T-helper 1 cell treated with Interleukin-12 subunit alpha and Interleukin-12 subunit beta and Interleukin-4 antibody, amounts not matched to agents 30 ng/mL and 1 ng/mL, for 36 hours (primary cell): ENCODE data around the gene PCSK2. TPM values are rescaled to one million over a fixed set of nuclear protein-coding genes. Genes with fewer than 3 reads are reported as not detected.

Experiments
- intact Hi-C: fragments of 100-400 bp; cut with micrococcal nuclease; formaldehyde crosslinking; loops from one replicate; pipeline ENCODE4 v1.15.1; 2024
- total RNA-seq: library from RNA; stranded (reverse); gene quantifications from 2 replicates; pipeline ENCODE4 v1.2.3, GENCODE V29; 2022

PCSK2 gene
- total RNA-seq, 1 donor from 2014 or later, result not detected

DNA sequence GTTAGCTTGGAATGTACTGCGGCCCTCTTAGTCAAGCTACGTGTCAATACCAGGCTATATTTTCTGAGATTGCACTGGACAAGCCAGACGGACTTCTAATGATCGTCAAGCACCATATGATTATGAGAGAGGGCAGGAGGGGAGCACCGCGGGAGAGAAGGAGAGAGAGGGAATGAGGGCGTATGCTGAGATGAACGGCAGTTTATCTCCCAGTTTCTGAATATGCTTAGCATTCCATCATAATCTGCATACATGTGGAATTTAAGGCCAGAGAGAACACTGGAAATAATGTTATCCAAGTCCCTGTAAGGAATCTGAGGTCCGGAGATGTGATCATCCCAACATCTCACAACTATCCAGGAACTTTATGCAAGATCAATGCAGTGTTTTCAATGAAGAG, 244.1 kb downstream of the PCSK2 start:
- intact Hi-C loops, result no loop called here

DNA sequence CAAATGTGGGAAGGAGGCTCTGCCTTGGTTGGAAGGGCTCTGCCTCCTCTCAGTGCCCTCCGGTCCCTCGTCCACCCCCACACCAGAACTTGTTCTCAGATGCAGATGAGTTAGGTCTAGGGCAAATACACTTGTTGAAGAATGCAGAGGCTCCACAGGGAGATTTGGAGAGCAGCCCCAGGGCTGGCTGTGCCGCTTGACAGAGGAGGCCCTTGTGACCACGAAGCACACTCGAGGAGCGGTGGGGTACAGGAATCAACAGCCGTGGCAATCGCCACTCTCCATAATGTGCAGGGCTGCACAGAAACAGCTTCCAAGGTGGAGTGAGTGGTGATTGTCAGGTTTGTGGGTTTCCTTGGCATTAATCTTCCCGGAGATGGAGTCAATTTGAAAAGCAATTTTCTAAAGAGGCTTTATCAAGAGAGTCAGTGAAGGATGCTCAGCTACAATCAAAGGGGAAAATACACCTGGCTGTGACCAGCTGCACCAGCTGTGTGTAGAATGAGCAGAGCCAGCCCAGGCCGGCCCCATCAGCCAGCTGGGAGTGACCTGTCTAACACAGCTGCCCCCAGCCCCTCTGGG, 244.9 kb downstream of the PCSK2 start:
- intact Hi-C loops, result no loop called here

DNA sequence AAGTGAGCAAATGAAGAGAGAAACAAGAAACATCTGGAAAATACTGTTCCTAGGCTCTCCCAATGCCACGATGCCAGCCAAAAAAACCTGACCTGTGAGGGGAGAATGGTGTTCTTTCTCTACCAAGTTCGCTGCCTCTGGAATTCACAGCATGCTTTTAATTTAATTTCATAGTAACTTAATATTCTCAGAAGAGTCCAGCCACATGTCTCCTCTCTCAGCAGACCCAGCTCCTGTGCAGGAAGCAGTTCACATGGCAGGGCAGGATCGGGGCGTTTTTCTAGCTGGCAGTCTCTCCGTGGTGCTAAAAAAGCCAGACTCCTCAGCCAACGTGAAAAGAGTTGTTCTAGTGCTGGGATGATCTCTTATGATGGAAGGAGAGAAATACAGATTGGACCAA, 246.8 kb downstream of the PCSK2 start:
- intact Hi-C loops, result no loop called here

DNA sequence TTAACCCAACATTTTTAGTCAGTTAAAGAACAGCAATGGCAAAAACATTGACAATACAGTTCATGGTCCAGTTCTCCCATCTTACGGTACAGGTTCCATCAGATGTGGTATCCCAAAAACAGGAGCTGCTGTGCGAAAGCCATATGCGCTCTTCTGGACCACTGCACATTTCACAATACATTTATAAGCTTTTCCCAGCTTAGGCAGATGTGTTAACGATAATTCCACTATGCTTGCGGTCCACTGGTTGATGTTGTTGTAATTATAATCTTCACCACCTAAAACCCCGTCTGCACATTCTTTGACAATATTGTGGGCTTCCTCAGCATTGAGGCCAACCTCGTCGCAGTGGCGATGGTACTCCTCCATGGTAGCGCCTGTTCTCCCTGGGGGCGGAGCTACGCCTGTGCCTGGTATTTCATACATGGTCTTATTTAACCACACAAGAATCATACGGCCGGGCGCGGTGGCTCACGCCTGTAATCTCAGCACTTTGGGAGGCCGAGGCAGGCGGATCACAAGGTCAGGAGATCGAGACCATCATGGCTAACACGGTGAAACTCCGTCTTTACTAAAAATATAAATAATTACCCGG, 252.3 kb downstream of the PCSK2 start:
- intact Hi-C loops, result no loop called here

DNA sequence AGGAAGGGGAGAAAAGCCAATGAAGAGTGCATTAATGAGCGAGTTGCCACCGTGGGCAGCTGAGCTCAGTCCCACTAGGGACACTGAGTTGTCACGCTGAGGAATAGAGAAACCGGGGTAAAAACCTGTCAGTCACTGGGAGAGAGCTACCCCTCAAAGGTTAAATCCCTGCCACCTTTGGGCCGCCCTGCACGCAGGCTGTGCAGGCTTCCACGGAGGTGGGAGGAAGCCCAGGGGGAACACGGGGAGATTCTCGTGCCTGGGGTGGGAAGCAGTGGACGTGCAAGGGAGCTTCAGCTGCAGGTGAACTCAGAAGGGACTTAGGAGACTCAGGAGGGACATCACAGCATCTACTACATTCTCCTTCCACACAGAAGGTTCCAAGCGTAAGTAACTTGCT, 253.9 kb downstream of the PCSK2 start:
- intact Hi-C loops, result no loop called here

DNA sequence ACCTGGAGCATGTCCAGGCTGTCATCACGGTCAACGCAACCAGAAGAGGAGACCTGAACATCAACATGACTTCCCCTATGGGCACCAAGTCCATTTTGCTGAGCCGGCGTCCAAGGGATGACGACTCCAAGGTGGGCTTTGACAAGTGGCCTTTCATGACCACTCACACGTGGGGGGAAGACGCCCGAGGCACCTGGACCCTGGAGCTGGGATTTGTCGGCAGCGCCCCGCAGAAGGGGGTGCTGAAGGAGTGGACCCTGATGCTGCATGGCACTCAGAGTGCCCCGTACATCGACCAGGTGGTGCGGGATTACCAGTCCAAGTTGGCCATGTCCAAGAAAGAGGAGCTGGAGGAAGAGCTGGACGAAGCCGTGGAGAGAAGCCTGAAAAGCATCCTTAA, 254.8 kb downstream of the PCSK2 start:
- intact Hi-C loops, result no loop called here

DNA sequence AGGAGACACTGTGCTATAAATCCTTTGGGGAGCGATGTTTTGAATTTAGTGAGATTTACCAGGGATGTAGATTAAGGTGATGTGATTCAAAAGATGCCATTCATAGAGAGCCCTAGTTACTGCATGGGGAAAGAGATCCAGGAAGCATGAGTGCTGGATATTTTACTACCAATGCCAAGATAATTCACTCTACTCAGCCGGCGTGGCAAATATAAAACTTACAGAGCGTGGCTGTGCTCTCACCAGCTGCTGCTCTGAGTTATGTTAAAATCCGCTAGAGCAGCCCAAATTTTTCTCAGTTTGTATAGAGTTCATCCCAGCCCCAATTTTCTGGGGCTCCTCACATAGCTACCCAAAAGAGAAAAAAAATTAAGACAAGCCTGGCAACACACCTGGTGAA, 255.7 kb downstream of the PCSK2 start:
- intact Hi-C loops, result no loop called here

DNA sequence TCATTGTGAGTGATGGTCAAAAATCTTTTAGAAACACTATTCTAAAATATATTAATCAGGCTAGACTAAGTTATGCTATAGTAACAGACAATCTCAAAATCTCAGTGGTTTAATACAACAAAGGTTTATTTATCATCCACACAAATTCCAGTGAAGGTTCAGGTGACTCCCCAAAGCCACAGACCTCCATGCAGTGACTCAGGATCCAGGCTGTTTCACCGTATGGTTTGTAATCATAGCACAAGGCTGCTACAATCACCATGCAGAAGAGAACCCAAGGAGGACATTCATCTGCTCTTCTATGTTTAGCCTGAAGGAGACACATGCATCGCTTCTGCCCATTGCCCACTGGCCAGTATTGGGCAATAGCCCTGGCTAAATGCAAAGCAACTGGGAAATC, 258.2 kb downstream of the PCSK2 start:
- intact Hi-C loops, result no loop called here

DNA sequence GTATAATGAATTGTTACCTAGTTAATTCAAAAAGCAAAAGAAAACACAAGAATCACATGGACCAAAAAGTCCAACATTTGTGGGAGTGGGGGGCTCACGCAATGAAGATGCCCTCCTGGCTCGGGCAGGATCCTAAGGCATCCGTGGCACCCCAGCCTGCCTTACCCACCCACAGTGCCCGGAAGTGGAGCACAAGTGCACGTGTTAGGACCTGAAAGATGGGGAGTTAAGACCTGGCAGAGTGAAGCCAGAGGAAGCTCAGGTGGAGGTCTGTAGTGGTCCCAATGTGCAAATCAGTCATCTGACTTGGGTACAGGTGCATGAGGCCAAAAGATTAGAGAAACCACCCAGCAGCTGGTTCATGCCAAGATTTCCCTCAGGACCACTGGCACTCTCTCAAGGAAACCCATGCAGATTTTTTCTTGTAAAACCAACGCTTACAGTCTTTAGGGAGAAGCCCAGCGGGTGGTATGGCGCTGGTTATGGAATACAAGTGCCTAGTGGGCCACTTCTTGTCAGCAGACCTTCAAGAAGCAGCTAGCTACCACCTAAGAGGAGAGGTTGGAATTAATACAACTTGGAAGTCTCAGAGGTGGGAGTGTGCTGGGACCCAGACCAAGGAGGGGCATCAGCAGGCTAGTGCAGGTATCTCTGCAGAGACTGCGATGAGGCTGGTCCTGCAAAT, 262.2 kb downstream of the PCSK2 start:
- intact Hi-C loops, result no loop called here

DNA sequence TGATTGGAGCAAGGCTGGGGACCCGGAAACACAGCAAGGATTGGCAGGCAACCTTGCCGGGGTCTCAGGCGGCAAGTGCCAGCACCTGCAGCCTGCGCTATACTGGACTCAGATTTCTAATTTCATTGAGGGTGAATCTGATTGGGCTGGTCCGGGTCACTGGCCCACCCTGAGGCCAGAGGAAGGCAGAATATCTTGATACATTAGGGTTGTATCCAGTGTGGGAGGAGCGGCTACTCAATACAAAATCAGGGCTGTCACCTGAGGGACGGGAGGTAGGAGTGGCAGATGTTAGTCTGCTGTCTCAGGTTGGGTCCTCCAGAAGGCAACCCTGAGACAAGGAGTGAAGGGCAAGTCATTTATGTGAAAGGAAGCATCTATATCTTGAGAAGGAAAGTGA, 263.7 kb downstream of the PCSK2 start:
- intact Hi-C loops, result no loop called here

DNA sequence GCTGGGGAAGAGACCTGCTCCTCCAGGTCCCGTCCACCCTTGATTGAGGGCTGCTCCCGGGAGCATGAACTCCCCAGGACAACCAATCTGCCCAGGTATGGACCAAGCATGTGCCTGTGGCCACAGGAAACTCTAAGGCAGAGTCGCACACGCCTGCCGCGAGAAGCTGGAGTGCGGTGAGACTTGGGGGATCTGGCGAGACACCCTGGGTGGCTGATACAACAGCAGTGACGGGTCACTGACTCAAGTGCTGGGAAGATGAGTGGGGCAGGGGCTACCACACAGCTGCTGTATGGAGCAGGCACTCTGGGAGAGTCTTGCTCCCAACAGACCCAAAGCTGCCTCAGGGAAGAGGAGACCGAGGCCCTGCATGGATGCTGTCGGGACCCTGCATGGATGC, 264.2 kb downstream of the PCSK2 start:
- intact Hi-C loops, result no loop called here

DNA sequence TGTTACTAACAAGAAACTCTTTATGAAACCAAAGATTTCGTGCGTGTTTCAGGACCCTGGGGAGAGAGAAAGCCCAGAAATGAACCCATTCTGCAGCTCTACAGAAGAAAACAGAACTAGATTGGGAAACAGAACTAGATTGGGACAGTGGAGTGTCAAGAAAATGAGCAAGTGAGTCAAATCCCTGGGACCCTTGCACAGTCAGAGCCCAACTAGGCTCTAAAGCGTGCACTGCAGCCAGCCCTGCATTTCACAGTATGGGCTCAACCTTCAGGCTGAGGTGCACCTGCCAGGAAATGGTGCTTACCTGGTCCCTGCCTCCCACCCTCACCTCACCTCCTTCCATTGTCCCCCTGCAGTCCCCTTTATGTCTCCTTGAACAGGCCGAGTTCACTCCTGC, 264.6 kb downstream of the PCSK2 start:
- intact Hi-C loops, result no loop called here

DNA sequence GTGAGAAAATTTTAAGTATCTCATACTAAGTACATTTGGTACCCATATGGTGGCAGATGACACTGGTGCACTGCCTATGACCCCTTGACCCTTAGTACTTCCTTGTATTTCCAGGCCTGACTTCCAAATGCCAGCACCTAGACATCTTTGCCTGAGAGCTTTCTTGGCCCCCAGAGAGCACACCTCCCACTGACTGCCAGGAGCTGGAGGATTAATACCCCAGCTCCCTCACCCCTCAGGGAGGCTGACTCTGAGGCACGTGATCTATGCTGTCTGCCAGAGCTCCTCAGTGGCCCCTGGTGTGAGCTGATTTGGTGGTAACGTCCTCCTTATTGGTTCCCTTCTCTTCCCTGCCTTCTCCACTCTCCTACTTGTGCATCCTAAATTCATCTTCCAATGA, 266.3 kb downstream of the PCSK2 start:
- intact Hi-C loops, result no loop called here

DNA sequence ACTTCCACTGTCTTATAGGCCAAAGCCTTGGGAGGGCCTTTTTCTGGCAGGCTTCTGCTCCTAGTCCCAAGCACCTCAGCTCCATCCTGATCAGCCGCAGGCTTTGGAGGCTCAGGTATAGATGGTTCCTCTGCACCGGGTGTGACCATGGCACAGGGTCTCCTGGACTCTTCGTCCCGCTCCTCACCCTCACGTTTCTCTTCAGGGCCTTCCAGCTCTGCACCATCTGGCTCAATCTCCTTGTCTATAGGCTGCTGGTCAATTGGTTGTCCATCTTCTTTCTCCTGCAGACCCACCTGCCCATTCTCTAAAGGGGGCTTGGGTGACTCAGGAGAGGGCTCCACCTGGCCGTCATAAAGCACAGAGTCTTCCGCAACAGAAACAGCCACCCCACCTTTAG, 267.4 kb downstream of the PCSK2 start:
- intact Hi-C loops, result no loop called here

DNA sequence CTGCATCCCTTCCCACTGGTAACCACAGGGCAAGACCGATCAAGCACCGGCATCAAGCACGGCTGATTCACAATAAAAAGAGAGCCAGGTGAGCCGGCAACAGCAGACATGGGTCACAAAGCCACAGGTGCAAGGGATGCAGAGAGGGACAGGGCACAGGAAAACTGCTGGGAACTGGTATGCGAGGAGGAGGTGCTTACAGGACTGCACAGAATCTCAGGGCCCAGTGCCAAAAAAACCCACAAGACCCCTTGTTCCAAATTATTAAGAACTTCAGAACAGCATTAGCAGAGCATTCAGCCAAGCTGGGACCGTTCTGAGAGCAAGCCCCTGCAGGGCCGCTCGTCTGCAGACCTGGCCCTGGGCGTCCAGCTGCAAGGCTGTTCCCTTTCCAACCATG, 269.0 kb downstream of the PCSK2 start:
- intact Hi-C loops, result no loop called here

DNA sequence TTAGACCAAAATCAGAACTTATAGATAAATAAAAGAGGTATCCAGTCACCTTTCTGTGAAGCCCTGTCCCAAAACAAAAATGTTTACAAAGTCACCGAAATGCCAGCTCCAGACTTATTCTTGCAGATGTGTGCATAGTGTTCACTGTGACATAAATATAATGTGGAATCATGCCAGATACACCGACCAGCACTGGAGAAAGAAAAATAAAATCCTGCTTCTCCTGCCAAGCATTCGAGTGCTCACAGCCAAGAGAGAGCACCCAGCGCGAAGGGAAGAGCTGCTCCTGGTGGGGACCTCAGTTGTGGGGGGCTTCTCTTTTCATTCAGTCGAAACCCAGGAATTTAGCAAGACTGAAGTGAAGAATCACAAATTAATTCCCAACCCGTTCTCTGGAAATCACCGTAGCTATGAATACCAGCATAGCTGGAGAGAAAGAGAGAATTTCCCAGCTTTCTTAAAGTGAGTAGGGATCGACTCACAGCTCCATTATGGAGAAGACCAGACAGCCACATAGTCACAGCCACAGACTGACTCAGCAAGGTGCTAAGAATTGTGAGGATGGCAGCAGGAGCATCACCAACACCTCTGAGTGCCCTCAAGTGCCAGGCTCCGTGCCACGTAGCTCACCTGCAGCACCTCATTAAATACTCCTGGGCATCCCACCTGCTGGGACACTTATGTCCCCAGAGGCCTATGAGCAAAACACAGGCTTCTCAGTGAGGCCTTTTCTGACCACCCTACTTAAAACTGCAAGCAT, 271.2 kb downstream of the PCSK2 start:
- intact Hi-C loops, result no loop called here

DNA sequence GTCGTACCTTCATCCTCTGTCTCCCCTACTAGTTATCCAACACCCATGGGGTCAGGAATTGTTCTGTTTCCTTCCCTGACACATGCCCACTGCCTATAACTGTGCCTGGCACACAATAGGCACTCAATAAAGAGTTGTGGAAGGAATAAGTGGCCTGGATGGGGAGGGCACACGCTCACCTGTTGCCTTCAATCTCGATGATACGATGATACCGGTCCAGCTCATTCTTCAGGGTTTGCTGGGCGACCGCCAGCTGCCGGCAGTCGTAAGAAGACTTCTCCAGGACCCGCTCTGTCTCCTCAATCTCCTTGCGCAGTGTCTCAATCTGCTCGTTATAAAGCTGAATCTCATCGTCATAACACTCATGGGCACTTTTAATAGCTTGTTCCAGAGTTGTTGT, 271.8 kb downstream of the PCSK2 start:
- intact Hi-C loops, result no loop called here

DNA sequence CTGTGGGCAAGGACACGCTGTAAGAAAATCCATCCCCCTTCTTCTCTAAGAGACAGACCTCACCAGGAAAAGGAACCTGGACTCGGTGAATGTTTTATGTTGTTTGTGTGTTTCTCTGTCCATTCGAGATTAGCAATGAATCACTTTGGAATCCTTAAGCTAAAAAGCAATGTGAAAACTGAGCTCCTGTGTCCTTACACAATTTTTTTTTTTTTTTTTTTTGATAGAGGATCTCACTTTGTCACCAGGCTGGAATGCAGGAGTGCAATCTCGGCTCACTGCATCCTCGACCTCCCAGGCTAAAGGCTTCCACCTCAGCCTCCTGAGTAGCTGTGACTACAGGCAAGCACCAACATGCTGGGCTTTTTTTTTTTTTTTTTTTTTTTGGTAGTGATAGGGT, 272.2 kb downstream of the PCSK2 start:
- intact Hi-C loops, result no loop called here

DNA sequence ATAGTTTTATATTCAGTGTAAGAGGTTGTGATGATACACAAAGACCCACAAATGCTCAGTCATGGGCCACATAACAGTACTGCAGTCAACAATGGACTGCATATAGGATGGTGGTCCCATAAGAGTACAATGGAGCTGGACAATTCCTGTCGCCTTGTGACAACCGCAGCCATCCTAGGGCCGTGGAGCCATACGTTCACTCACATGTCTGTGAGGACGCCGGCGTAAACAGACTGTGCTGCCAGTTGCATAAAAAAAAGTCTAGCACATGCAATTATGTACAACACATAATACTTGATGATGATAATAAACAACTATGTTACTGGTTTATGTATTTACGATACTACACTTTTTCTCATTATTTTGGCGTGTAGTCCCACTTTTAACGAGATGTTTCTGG, 273.4 kb downstream of the PCSK2 start:
- intact Hi-C loops, result no loop called here

DNA sequence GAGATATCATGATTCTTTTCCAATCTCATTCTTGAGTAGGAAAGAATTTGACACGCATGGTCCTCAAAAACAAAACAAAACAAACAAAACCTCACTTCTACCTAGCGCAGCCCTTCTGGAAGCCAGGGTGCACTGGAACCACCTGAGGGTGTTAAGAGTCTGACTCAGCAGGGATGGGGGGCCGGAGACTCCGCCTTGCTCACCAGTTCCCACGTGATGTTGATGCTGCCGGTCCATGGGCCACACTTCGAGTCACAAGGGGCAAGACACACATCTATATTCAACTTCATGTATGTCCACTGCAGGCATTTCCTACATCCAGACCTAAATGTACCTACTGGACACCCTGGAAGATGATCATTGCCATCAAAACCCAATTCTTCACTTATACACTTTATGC, 274.0 kb downstream of the PCSK2 start:
- intact Hi-C loops, result no loop called here

DNA sequence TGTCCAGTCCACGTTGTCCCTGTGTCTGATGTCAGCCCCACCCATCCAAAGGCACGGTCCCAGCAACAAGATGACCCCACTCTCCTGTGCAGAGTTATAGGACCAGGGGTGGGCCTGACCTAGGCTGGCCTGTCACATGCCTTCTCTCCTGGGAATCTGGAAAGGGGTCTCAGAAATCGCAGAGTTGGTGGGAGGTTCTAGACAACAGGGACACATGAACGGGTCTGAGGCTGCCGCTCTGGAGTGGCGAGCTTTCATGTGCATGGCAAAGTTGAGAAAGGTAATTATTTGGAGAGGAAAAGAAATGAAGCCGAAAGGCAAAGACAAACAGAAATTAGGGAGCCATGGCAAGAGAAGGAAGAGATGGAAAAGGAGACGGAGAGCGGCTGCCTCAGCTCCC, 274.9 kb downstream of the PCSK2 start:
- intact Hi-C loops, result no loop called here

DNA sequence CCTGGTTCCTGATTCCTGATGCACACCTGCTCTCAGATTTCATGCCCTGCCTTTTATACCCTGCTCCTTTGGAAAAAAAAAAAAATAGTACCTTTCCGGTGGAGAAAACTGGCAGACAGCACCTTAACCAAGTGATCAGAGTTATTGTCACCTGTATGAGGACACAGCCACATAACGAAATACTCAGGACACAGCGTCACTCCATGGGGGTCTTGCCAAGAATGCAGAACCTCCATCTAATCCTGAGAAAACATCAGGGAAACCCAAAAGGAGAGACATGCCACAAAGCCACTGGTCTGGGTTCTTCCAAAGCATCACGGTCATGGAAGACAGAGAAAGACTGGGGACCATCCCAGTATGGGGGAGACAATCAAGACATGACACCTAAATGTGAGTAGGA, 275.3 kb downstream of the PCSK2 start:
- intact Hi-C loops, result no loop called here
